Renal cortical epithelial cell (primary cell): ENCODE results near the gene IL10RB. TPM values are rescaled to one million over a fixed set of nuclear protein-coding genes. Genes with fewer than 3 reads are reported as not detected.

Source experiments
- DNase-seq: peaks from one replicate; pipeline ENCODE4 v3.0.0-alpha.2; 2011; ENCODE audit warnings: low read depth
- total RNA-seq: library from RNA; depleted of rRNA; stranded (reverse); fragments of >200 nt; gene quantifications from 2 replicates; pipeline ENCODE4 v1.2.3, GENCODE V29; 2014

IL10RB gene
- total RNA-seq, 1 donor from 2014 or later: 41.3 TPM

- no peak for DNase-seq
These were observed 1.1 kb downstream of the IL10RB start for GRCh38 chr21:33267250-33267649.

DNA sequence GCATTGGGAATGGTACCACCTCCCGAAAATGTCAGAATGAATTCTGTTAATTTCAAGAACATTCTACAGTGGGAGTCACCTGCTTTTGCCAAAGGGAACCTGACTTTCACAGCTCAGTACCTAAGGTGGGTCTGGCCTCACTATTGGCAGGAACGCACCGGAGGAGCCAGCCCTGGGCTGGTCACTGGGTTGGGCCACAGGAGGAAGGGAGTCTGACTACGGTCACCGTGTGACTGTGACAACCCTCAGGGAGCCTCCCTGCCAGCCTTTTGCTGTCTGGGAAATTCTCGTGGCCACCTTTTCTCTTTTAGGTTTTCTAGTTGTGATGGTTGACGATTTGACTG, 2.2 kb downstream of the IL10RB start:
- no peak for DNase-seq

- peak; percentile 54 for DNase-seq
These were observed 2.7 kb downstream of the IL10RB start for GRCh38 chr21:33268737-33269441.

DNA sequence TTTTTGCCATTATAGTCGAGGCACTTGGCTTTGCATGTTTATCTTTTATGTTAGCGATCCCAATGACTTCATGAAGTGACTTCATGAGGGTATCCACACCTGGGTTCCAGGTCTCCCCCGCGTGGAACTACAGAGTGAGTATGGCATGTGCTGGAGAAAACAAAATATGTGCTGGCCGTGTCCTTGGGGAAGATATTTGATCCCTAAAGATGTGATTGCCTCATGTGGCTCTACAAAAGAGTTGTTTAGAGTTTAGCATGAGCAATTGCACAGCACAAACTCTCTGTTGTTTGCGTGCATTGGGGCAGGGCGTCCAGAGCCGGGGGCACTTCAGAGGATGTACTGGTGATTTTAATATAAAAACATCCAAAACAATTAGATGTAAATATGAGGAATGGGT, 4.8 kb downstream of the IL10RB start:
- no peak for DNase-seq

DNA sequence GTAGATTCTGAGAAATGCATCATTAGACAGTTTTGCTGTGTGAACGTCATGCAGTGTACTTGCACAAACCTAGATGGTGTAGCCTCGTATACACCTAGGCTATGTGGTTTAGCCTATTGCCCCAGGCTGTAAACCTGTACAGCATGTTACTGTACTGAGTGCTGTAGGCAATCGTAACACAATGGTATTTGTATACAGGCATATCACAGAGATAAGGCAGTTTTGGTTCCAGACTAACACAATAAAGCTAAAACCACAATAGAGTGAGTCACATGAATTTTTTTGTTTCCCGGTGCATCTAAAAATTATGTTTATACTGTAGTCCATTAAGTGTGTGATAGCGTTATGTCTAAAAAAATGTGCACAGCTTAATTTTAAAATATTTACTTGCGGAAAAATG, 6.9 kb downstream of the IL10RB start:
- DNase-seq: no peak

DNA sequence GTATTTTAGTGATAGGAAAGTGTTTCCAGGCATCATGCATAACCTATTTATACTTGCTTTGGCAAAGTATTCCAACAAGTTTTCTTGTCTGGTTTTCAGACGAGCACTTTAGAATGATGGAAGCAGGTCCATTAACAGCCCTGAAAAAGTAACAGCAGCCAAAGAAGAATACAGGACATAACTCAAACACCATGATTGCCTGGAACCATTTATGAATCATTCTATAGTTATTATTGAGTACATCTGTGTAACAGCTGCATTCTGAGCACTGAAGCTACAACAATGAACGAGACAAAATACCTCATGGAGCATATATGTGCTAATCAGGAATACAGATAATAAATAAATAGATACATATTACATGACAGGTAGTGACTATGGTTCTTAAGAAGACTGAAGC, 12.6 kb downstream of the IL10RB start:
- DNase-seq: no peak

GRCh38 chr21:33279330-33279820, 13.2 kb downstream of the IL10RB start:
- DNase-seq: no peak

DNA sequence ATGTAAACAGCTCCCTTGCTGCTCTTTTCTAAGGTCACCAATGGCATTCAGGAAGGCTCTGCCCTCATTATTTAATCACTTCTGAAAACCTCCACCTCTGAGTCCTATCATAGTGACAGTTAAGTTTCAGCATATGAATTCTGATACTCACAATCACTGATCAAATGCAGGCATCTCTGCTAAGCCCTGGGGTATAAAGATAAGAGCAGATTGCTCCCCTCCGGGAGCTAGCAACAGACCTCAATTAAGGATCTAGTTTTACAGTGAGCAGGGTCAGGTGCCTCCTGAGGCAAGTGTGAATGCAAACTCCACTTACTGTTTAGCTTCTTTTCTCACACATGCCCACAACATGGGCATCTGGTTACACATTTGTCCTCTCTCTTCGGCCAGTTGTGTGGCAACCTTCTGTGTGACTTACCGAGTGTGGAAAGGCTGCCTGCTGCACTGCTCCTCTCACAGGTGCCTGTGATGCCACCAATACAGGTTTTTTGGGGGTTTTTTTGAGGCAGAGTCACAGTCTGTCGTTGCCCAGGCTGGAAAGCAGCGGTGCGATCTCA, 15.0 kb downstream of the IL10RB start:
- DNase-seq: no peak

- no peak for DNase-seq
These were observed 17.0 kb downstream of the IL10RB start for GRCh38 chr21:33283203-33283602.

- DNase-seq: no peak
These were observed 19.9 kb downstream of the IL10RB start for GRCh38 chr21:33286076-33286475.

DNA sequence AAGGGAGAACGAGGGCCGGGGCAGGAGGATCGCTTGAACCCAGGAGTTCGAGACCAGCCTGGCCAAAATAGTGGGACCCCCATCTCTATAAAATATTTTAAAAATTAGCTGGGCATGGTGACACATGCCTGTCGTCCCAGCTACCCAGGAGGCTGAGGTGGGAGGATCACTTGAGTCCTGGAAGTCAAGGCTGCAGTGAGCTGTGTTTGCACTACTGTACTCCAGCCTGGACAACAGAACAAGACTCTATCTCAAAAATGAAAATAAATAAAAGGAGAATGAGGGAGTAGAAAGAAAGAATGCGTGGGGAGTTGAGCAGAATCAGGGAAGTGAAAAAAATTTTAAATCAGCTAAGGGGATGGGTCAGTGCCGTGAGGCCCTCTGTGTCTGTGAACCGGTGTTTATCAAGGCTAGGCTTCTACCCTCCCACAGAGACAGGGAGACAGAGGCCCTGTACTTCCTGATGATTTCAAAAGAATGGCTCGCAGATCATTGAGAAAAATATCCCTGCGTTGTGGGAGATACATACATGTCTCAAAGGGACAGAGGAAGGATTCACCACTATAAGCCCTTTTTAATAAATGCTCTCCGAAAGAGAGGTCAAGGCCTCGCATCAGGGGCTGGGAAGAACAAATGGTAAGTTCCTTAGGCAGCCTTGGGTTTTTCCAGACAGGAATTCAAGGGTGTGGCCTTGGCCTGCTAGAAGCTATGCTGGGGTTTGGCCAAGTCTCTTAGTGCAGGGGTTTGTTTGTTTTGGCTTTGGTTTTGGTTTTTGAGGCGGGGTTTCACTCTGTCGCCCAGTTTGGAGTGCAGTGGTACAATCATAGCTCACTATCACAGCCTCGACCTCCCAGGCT, 20.7 kb downstream of the IL10RB start:
- peak; percentile 74 for DNase-seq

- DNase-seq: no peak
These were observed 23.1 kb downstream of the IL10RB start for GRCh38 chr21:33289199-33289819.

DNA sequence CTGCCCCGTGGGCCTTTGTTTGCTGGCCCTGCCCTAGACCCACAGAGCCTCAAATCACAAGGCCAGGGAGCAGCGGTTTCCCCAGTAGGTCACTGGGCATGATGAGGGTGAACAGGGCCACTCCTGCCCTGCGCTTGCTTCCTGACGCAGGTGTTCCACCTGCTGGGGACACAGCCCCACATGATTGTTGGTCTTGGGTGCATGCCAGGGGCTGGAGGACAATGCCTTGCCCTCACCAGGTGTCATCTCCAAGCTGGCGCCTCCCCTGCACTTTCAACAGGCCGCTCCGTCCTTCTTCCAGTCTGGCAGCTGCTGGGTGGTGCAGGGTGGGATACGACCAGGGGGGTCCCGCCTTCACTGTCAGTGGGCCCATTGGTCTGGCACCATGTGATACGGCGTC, 24.3 kb downstream of the IL10RB start:
- DNase-seq: no peak

DNA sequence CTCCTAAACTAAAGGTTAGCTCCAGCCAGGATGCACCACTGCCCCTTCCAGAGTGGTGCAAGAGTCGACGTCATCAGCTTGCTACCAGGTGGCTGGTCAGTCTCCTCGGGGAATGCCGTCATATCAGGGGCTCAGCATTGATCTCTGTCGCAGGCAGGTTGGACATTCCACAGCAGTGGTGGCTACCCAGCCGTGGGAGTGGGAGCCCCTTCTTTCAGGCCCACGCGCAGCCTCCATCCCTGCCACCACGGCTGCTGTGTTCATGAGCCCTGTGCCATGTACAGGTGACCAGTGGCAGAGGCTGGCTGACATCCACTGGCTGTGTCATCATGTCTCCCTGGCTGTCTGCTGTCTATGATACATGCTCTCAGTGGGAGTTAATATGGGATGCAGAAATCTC, 25.5 kb downstream of the IL10RB start:
- DNase-seq: no peak

DNA sequence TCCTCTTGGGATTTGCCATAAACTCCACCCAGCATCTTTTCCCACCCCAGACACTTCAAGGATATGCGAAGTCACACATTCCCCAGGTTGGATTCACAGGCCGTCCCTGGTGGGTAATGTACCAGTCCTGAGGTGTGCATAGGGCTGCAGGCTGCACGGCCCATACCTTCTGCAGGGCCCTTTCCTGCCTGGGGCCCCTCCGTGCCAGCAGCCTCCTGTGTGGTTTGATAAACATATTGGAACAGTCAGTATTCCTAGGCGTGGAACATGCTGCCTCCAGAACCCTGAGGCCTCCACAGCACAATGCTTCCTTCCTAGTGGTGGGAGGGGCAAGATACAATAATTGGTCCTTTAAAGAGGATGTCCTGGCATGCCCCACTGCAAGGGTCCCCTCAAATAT, 26.6 kb downstream of the IL10RB start:
- no peak for DNase-seq

DNA sequence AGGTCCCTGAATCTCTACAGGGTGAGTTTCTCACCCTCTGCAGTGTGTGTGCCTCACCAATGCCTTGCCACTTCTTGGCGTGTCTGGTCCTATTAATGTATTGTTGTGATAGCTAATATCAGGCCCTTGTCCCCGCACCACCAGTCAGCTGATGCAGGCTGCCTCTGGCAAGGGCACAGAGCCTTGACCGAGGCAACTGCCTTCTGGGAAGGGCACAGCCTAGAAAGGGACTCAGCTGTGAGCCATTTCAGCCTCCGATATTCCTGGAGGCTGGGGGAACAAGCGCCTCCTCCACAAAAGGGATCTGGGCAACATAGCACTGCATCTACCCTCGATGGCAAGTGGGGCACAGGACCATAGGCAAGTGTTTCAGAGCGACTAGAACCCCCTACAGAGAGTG, 27.0 kb downstream of the IL10RB start:
- no peak for DNase-seq

GRCh38 chr21:33293811-33294216, 27.6 kb downstream of the IL10RB start:
- no peak for DNase-seq

DNA sequence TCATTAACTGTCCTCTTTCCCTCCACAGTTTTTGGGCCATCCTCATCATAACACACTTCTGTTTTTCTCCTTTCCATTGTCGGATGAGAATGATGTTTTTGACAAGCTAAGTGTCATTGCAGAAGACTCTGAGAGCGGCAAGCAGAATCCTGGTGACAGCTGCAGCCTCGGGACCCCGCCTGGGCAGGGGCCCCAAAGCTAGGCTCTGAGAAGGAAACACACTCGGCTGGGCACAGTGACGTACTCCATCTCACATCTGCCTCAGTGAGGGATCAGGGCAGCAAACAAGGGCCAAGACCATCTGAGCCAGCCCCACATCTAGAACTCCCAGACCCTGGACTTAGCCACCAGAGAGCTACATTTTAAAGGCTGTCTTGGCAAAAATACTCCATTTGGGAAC, 30.0 kb downstream of the IL10RB start:
- DNase-seq: no peak

DNA sequence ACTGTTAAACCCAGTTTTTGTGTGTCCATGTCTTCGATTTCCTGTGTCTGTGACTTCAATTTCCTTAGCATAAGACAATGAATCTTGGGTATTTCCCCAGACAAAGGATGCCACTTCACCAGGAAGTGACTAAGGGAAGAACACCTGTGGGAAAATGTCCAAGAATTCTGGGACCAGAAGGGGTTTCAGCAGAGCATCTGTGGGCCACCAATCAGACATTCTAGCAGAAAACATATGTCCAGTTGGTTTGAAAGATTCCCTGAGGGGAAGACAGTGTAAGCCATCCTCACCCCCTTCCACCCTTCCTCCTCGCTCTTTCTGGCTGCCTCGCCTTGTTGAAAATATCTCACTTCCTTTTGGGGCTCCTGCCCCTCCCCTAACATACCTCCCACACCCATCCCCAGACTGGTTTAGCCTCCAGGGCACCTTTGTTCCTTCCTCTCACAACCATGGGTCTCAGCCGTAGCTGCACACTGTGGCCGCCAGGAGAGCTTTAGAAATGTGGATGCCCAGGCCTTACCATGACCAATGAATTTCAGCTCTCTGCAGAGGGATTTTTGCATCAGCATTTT, 33.1 kb downstream of the IL10RB start:
- no peak for DNase-seq

GRCh38 chr21:33300701-33301631, 34.8 kb downstream of the IL10RB start:
- DNase-seq: no peak

GRCh38 chr21:33301632-33302002, 35.5 kb downstream of the IL10RB start:
- DNase-seq: no peak
